Upper lobe of right lung (tissue), 1 donor: ENCODE measurements around the gene CRHR2. TPM values are rescaled to one million over a fixed set of nuclear protein-coding genes. Genes with fewer than 3 reads are reported as not detected.

Experiments
- ATAC-seq: fragments of 200-7000 bp; cut with Tn5 transposase; one replicate; pipeline ENCODE4 v1.9.1; 2020; ENCODE audit warnings: mild to moderate bottlenecking, moderate library complexity
- DNase-seq: peaks from one replicate; pipeline ENCODE4 v3.0.0-alpha.2; 2020
- H3K27ac ChIP-seq: fragments of 200-600 bp; one replicate; pipeline ENCODE4 v1.8.0; 2022
- H3K27me3 ChIP-seq: fragments of 200-600 bp; one replicate; pipeline ENCODE4 v1.8.0; 2022; ENCODE audit warnings: mild to moderate bottlenecking
- H3K36me3 ChIP-seq: fragments of 200-600 bp; one replicate; pipeline ENCODE4 v1.8.0; 2022
- H3K4me1 ChIP-seq: fragments of 200-600 bp; one replicate; pipeline ENCODE4 v1.8.0; 2022
- H3K4me3 ChIP-seq: fragments of 200-600 bp; one replicate; pipeline ENCODE4 v1.8.0; 2022; ENCODE audit warnings: mild to moderate bottlenecking
- H3K9me3 ChIP-seq: fragments of 200-600 bp; one replicate; pipeline ENCODE4 v1.8.0; 2022
- intact Hi-C: fragments of 100-400 bp; cut with DNase I; formaldehyde crosslinking; loops from one replicate; pipeline ENCODE4 v1.11.0; 2022
- total RNA-seq: library from RNA; stranded (reverse); fragmentation: NEBNext Ultra II Directional; extraction: Animal tissue kit (Norgen Biotek cat#: 25700); gene quantifications from one replicate; pipeline ENCODE4 v1.2.1, GENCODE V29; 2021
- TF ChIP-seq, protein P1 (sequence below): fragments of 200-600 bp; IDR thresholded peaks from one replicate; pipeline ENCODE4 v1.8.0; 2022; ENCODE audit warnings: antibody characterized with exemption
- donor health status: DM: no; HTN: yes; CAD: no; lungs with severe emphysema.

The CRHR2 gene
- total RNA-seq, 1 donor from 2014 or later: not detected

DNA sequence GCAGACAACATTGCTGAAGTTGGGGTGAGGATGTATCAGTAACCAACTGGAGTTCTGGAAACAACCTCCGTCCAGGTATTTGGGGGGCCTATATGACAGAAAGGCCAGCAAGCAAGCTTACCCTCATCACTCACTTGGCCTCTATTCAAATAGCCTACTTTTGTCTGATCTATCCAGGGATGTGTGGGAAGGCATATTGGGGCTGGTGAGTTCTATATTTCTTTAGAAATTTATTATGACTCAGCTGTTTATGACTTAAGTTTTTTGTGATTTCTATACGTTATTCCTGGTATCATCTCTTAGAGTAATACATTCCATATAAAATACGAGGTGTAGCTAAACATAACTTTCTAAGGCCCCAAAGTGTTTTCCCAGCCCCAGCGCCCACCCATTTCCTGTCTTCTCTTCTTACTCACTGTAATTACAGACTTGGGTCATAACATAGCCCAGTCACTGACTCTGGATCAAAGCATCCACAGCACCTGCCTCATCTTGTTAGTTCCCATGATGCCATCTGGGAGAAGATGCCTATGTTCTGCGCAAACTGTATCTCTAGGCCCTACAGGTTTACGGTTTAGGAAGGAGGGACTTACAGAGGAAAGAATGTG lies 69.5 kb downstream of the CRHR2 start:
- H3K27ac ChIP-seq: no peak overlapping the region
- H3K4me1 ChIP-seq: no peaks in the 10 kb centered on the region
- ATAC-seq (no peak), DNase-seq (no peak)
- H3K27me3 ChIP-seq: no peaks in the 10 kb centered on the region
- H3K36me3 ChIP-seq: peaks cover 92% of the 10 kb centered on the region
- H3K9me3 ChIP-seq: no peaks in the 10 kb centered on the region
- intact Hi-C loops: no loop called here
- TF ChIP-seq, protein P1, sequence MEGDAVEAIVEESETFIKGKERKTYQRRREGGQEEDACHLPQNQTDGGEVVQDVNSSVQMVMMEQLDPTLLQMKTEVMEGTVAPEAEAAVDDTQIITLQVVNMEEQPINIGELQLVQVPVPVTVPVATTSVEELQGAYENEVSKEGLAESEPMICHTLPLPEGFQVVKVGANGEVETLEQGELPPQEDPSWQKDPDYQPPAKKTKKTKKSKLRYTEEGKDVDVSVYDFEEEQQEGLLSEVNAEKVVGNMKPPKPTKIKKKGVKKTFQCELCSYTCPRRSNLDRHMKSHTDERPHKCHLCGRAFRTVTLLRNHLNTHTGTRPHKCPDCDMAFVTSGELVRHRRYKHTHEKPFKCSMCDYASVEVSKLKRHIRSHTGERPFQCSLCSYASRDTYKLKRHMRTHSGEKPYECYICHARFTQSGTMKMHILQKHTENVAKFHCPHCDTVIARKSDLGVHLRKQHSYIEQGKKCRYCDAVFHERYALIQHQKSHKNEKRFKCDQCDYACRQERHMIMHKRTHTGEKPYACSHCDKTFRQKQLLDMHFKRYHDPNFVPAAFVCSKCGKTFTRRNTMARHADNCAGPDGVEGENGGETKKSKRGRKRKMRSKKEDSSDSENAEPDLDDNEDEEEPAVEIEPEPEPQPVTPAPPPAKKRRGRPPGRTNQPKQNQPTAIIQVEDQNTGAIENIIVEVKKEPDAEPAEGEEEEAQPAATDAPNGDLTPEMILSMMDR: no peak
- H3K4me3 ChIP-seq: no peak overlapping the region

- Histone ChIP-seq H3K27ac (no peak overlapping the region), H3K36me3 (peaks cover 98% of the 10 kb centered on the region), H3K27me3 (no peaks in the 10 kb centered on the region), H3K9me3 (no peaks in the 10 kb centered on the region), H3K4me3 (no peak overlapping the region), H3K4me1 (no peaks in the 10 kb centered on the region)
- intact Hi-C loops: no loop called here
- DNase-seq: no peak
- ATAC-seq: no peak
- TF ChIP-seq, protein P1: no peak
These were observed 76.4 kb downstream of the CRHR2 start for GRCh38 chr7:30605832-30606231.

DNA sequence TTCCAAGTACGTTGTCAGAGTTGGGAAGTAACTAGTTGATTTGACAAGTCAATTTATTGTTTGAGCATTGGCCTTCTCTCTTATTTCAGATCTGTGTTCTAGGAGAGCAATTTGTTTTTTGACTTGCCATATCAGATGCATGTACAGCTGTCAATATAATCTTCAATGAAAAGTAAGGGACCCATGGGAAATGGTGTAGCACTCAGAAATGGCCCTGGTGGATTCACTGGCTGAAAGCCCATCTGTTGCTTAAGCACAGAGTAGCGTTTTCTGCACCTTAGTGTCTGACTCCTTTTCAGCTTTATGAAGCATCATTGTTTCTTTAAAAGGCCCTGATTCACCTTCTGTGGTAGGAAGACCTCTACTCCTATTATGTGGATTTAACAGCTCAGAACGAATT lies 77.4 kb downstream of the CRHR2 start:
- Histone ChIP-seq H3K27me3 (no peaks in the 10 kb centered on the region), H3K4me1 (no peaks in the 10 kb centered on the region), H3K27ac (no peak overlapping the region), H3K36me3 (peaks cover 98% of the 10 kb centered on the region), H3K9me3 (no peaks in the 10 kb centered on the region), H3K4me3 (no peak overlapping the region)
- intact Hi-C loops: no loop called here
- TF ChIP-seq, protein P1: no peak
- ATAC-seq: no peak
- DNase-seq: no peak

Other genes with a start within 250 kb of the CRHR2 start
- 43.5 TPM for gene NOD1, start 203.7 kb downstream of the CRHR2 start, total RNA-seq
- gene GGCT, start 177.6 kb downstream of the CRHR2 start, total RNA-seq: 25.6 TPM
- 68.4 TPM for gene GARS1, start 87.6 kb downstream of the CRHR2 start, total RNA-seq
- 501 TPM for gene INMT, start 69.7 kb upstream of the CRHR2 start, total RNA-seq
- 20.1 TPM for gene MINDY4, start 89.0 kb upstream of the CRHR2 start, total RNA-seq
- 1,132 TPM for gene AQP1, start 229.4 kb upstream of the CRHR2 start, total RNA-seq